GM12878 (cell line): ENCODE data around the gene MYO1E. TPM values are rescaled to one million over a fixed set of nuclear protein-coding genes. Genes with fewer than 3 reads are reported as not detected.

Experiments used
- CEBPZ ChIP-seq: fragments of 150-350 bp; IDR thresholded peaks from 2 replicates; pipeline ENCODE4 v1.6.1; 2016; ENCODE audit warnings: low read depth, low read length
- polyA plus RNA-seq, 11 experiments: library from polyadenylated mRNA; depleted of rRNA in 4 of 11; unstranded in 6 of 11; stranded (reverse) in 5 of 11; fragments of >200 nt; fragmentation: Nextera tagmentation in 4 of 11; fragmentation: Illumina TruSeq in 1 of 11; extraction: Ambion mirVana in 4 of 11; extraction: Trizol in 1 of 11; gene quantifications; 1 replicate in 1 of 11; 2 replicates in 10 of 11; pipeline versions ENCODE4 v1.2.1 to v1.2.3, GENCODE V29; 2011 to 2016; ENCODE audit warnings: inconsistent platforms in 2 of 11, missing spikeins in 2 of 11, low read depth in 1 of 11
- total RNA-seq, 4 experiments: library from RNA; depleted of rRNA in 3 of 4; stranded (reverse); fragments of >200 nt in 3 of 4; fragmentation: Illumina TruSeq in 1 of 4; extraction: Trizol in 1 of 4; gene quantifications; 2 replicates each; pipeline versions ENCODE4 v1.2.1 to v1.2.3, GENCODE V29; 2013 to 2021
- TF ChIP-seq, protein P1 (sequence below): IDR thresholded peaks from 2 replicates; pipeline ENCODE4 v1.6.1; 2011; ENCODE audit warnings: borderline replicate concordance, low read depth, mild to moderate bottlenecking, moderate library complexity, low read length; ENCODE audit not compliant: insufficient read depth, poor library complexity, severe bottlenecking
- TF ChIP-seq, protein P2 (sequence below): fragments of 450-650 bp; IDR thresholded peaks from 2 replicates; pipeline ENCODE4 v1.6.1; 2018; ENCODE audit warnings: mild to moderate bottlenecking, low read depth, moderate library complexity; ENCODE audit not compliant: partially characterized antibody

Gene MYO1E
- total and polyA plus RNA-seq, 10 of the 15 experiments (the other 5 are each of a cell fraction or from before 2014, with no cell fraction given), result 10.3 to 266 (median 64.9) TPM

GRCh38 chr15:59244337-59244736 is 128.3 kb downstream of the MYO1E start (continued):
- TF ChIP-seq, protein P1, sequence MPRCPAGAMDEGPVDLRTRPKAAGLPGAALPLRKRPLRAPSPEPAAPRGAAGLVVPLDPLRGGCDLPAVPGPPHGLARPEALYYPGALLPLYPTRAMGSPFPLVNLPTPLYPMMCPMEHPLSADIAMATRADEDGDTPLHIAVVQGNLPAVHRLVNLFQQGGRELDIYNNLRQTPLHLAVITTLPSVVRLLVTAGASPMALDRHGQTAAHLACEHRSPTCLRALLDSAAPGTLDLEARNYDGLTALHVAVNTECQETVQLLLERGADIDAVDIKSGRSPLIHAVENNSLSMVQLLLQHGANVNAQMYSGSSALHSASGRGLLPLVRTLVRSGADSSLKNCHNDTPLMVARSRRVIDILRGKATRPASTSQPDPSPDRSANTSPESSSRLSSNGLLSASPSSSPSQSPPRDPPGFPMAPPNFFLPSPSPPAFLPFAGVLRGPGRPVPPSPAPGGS, result no peak
- no peak for TF ChIP-seq CEBPZ
- TF ChIP-seq, protein P2, sequence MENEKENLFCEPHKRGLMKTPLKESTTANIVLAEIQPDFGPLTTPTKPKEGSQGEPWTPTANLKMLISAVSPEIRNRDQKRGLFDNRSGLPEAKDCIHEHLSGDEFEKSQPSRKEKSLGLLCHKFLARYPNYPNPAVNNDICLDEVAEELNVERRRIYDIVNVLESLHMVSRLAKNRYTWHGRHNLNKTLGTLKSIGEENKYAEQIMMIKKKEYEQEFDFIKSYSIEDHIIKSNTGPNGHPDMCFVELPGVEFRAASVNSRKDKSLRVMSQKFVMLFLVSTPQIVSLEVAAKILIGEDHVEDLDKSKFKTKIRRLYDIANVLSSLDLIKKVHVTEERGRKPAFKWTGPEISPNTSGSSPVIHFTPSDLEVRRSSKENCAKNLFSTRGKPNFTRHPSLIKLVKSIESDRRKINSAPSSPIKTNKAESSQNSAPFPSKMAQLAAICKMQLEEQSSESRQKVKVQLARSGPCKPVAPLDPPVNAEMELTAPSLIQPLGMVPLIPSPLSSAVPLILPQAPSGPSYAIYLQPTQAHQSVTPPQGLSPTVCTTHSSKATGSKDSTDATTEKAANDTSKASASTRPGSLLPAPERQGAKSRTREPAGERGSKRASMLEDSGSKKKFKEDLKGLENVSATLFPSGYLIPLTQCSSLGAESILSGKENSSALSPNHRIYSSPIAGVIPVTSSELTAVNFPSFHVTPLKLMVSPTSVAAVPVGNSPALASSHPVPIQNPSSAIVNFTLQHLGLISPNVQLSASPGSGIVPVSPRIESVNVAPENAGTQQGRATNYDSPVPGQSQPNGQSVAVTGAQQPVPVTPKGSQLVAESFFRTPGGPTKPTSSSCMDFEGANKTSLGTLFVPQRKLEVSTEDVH, result no peak
